Gastrocnemius medialis (tissue), 4 donors: Measurements from ENCODE around the gene OR10A2. TPM values are rescaled to one million over a fixed set of nuclear protein-coding genes. Genes with fewer than 3 reads are reported as not detected.

Source experiments
- ATAC-seq, 2 donors: fragments of 150-250 bp; one replicate each; pipeline ENCODE4 v1.9.1; 2016
- DNase-seq, 2 donors: peaks; one replicate each; pipeline ENCODE4 v3.0.0-alpha.2; 2019
- H3K27ac ChIP-seq, 4 donors: fragments of 200-600 bp; sonication (generic); 1 replicate in 1 of 4; 2 replicates in 3 of 4; pipeline ENCODE4 v1.5.1; 2016 to 2018; ENCODE audit warnings: mild to moderate bottlenecking in 2 of 4, moderate library complexity in 1 of 4
- H3K27me3 ChIP-seq, 3 donors: fragments of 200-600 bp; sonication (generic) in 2 of 3; 1 replicate in 1 of 3; 2 replicates in 2 of 3; pipeline versions ENCODE4 v1.5.1 to v1.6.0; 2016 to 2019; ENCODE audit warnings: mild to moderate bottlenecking in 1 of 3, moderate library complexity in 1 of 3
- H3K36me3 ChIP-seq, 2 donors: fragments of 200-600 bp; sonication (generic) in 1 of 2; one replicate each; pipeline ENCODE4 v1.5.1; 2017 to 2018
- H3K4me1 ChIP-seq, 2 donors: fragments of 200-600 bp; sonication (generic) in 1 of 2; one replicate each; pipeline ENCODE4 v1.5.1; 2016 to 2017; ENCODE audit warnings: mild to moderate bottlenecking in 2 of 2
- H3K4me3 ChIP-seq, 4 donors: fragments of 200-600 bp; sonication (generic) in 3 of 4; 1 replicate in 1 of 4; 2 replicates in 3 of 4; pipeline ENCODE4 v1.5.1; 2016 to 2019; ENCODE audit warnings: mild to moderate bottlenecking in 2 of 4
- H3K9me3 ChIP-seq, 3 donors: fragments of 200-600 bp; sonication (generic) in 2 of 3; 1 replicate in 1 of 3; 2 replicates in 2 of 3; pipeline ENCODE4 v1.5.1; 2016 to 2019
- CTCF ChIP-seq, 5 experiments: fragments of 450-650 bp in 3 of 5; fragments of 200-600 bp in 2 of 5; sonication (generic) in 2 of 5; IDR thresholded peaks in 4 of 5; conservative IDR thresholded peaks in 1 of 5; 1 replicate in 4 of 5; 2 replicates in 1 of 5; pipeline ENCODE4 v1.5.1; 2016 to 2019; ENCODE audit warnings: antibody characterized with exemption in 5 of 5, mild to moderate bottlenecking in 3 of 5, moderate library complexity in 3 of 5
- POLR2A ChIP-seq, 2 donors: fragments of 450-650 bp; IDR thresholded peaks; one replicate each; pipeline ENCODE4 v1.6.1; 2017; ENCODE audit warnings: antibody characterized with exemption in 2 of 2, mild to moderate bottlenecking in 2 of 2, moderate library complexity in 2 of 2
- in situ Hi-C, 4 donors: fragments of 200-750 bp; cut with MboI; loops; one replicate each; pipeline versions ENCODE4 v1.15.0 to v1.8.0; 2017; ENCODE audit warnings: low sequenced_read_pairs in 4 of 4
- intact Hi-C: fragments of 100-400 bp; cut with DNase I; formaldehyde crosslinking; loops from one replicate; pipeline ENCODE4 v1.15.1; 2023; ENCODE audit warnings: low total_unique reads
- total RNA-seq, 4 donors: library from RNA; depleted of rRNA; stranded (reverse); fragments of >200 nt; gene quantifications; one replicate each; pipeline versions ENCODE4 v1.1.0 to v1.2.3, GENCODE V29; 2016

The OR10A2 gene
- total RNA-seq, 4 donors from 2014 or later: not detected

- H3K4me3 ChIP-seq: no peak overlapping the region
- H3K27ac ChIP-seq: no peak overlapping the region
- in situ Hi-C loops: loop anchor here in 1 of 4 donors (25.0 kb wide), 1 partner anchor 103 kb away; the partner anchor contains the start of gene ZNF215
- no peaks in the 10 kb centered on the region for H3K4me1 ChIP-seq
- TF ChIP-seq POLR2A (IDR thresholded peaks at IDR 0.05): no peak
- no peak for TF ChIP-seq CTCF (IDR thresholded peaks at IDR 0.05 in 4 of 5, conservative IDR thresholded peaks at IDR 0.05 in 1 of 5)
- no peaks in the 10 kb centered on the region for H3K36me3 ChIP-seq
- intact Hi-C loops: no loop called here
- no peak for DNase-seq
- H3K9me3 ChIP-seq: no peaks in the 10 kb centered on the region
- no peaks in the 10 kb centered on the region for H3K27me3 ChIP-seq
- no peak for ATAC-seq
Measured at GRCh38 chr11:6834021-6834420, 28.8 kb upstream of the OR10A2 start.

- Histone ChIP-seq H3K27ac (no peak overlapping the region), H3K4me1 (no peaks in the 10 kb centered on the region), H3K36me3 (no peaks in the 10 kb centered on the region), H3K9me3 (no peaks in the 10 kb centered on the region), H3K27me3 (no peaks in the 10 kb centered on the region), H3K4me3 (no peak overlapping the region)
- in situ Hi-C loops: loop anchor here in 1 of 4 donors (25.0 kb wide), 1 partner anchor 96 kb away; the partner anchor contains the start of gene ZNF215
- no peak for ATAC-seq
- no peak for DNase-seq
- intact Hi-C loops: no loop called here
- TF ChIP-seq CTCF (IDR thresholded peaks at IDR 0.05 in 4 of 5, conservative IDR thresholded peaks at IDR 0.05 in 1 of 5) (no peak), POLR2A (IDR thresholded peaks at IDR 0.05) (no peak)
Measured at GRCh38 chr11:6841694-6842093, 21.2 kb upstream of the OR10A2 start.

GRCh38 chr11:6843670-6844069 lies 19.2 kb upstream of the OR10A2 start:
- Histone ChIP-seq H3K36me3 (no peaks in the 10 kb centered on the region), H3K4me3 (no peak overlapping the region), H3K4me1 (no peaks in the 10 kb centered on the region), H3K27me3 (no peaks in the 10 kb centered on the region), H3K9me3 (no peaks in the 10 kb centered on the region), H3K27ac (no peak overlapping the region)
- no peak for ATAC-seq
- no peak for TF ChIP-seq POLR2A (IDR thresholded peaks at IDR 0.05)
- no peak for TF ChIP-seq CTCF (IDR thresholded peaks at IDR 0.05 in 4 of 5, conservative IDR thresholded peaks at IDR 0.05 in 1 of 5)
- intact Hi-C loops (no loop called here), in situ Hi-C loops (loop anchor here in 1 of 4 donors (25.0 kb wide), 1 partner anchor 94 kb away; the partner anchor contains the start of gene ZNF215)
- DNase-seq: no peak

GRCh38 chr11:6844356-6844755 lies 18.5 kb upstream of the OR10A2 start:
- DNase-seq (no peak), ATAC-seq (no peak)
- no peaks in the 10 kb centered on the region for H3K9me3 ChIP-seq
- no peaks in the 10 kb centered on the region for H3K27me3 ChIP-seq
- no peaks in the 10 kb centered on the region for H3K4me1 ChIP-seq
- in situ Hi-C loops: loop anchor here in 1 of 4 donors (25.0 kb wide), 1 partner anchor 93 kb away; the partner anchor contains the start of gene ZNF215
- H3K36me3 ChIP-seq: no peaks in the 10 kb centered on the region
- TF ChIP-seq CTCF (IDR thresholded peaks at IDR 0.05 in 4 of 5, conservative IDR thresholded peaks at IDR 0.05 in 1 of 5) (no peak), POLR2A (IDR thresholded peaks at IDR 0.05) (no peak)
- intact Hi-C loops: no loop called here
- no peak overlapping the region for H3K27ac ChIP-seq
- no peak overlapping the region for H3K4me3 ChIP-seq

- H3K4me1 ChIP-seq: no peaks in the 10 kb centered on the region
- H3K27ac ChIP-seq: no peak within 1 kb of the TSS
- H3K36me3 ChIP-seq: no peaks in the 10 kb centered on the region
- no peaks in the 10 kb centered on the region for H3K27me3 ChIP-seq
- in situ Hi-C loops: loop anchor here in 1 of 4 donors (25.0 kb wide), 1 partner anchor 92 kb away; the partner anchor contains the start of gene ZNF215
- H3K9me3 ChIP-seq: no peaks in the 10 kb centered on the region
- TF ChIP-seq CTCF (IDR thresholded peaks at IDR 0.05 in 4 of 5, conservative IDR thresholded peaks at IDR 0.05 in 1 of 5) (no peak), POLR2A (IDR thresholded peaks at IDR 0.05) (no peak)
- ATAC-seq: no peak
- H3K4me3 ChIP-seq: no peak within 1 kb of the TSS
- intact Hi-C loops: no loop called here
- DNase-seq: no peak
Measured at GRCh38 chr11:6845383-6845782, 17.5 kb upstream of the OR10A2 start, which contains the start of gene OR10A5. Gene OR10A5 (plus strand): TSS chr11:6845683. CDS start chr11:6845683, 0 bp downstream.
